Activated CD8-positive, alpha-beta T cell treated with anti-CD3 and anti-CD28 coated beads for 36 hours (primary cell): ENCODE results near the gene PTPRN2. TPM values are rescaled to one million over a fixed set of nuclear protein-coding genes. Genes with fewer than 3 reads are reported as not detected.

ENCODE experiments used
- ATAC-seq: fragments of 200-7000 bp; cut with Tn5 transposase; one replicate; pipeline ENCODE4 v1.10.0; 2021; ENCODE audit warnings: mild to moderate bottlenecking, moderate library complexity
- CTCF ChIA-PET: fragments of 350-600 bp; sonication (Branson Sonifier 250); formaldehyde crosslinking; loops from one replicate; lab custom pipeline; 2021; ENCODE audit warnings: antibody characterized with exemption; lab: Charles Lee
- POLR2A ChIA-PET: fragments of 350-600 bp; sonication (Branson Sonifier 250); formaldehyde crosslinking; loops from one replicate; lab custom pipeline; 2021; ENCODE audit warnings: antibody characterized with exemption; lab: Charles Lee
- DNase-seq: peaks from one replicate; pipeline ENCODE4 v3.0.0-alpha.2; 2020
- H3K27ac Mint-ChIP-seq: one replicate; pipeline ENCODE4 v1.8.0; 2021; ENCODE audit warnings: mild to moderate bottlenecking, mixed read lengths
- H3K27me3 Mint-ChIP-seq: one replicate; pipeline ENCODE4 v1.8.0; 2021; ENCODE audit warnings: mixed read lengths
- H3K36me3 Mint-ChIP-seq: one replicate; pipeline ENCODE4 v1.8.0; 2021; ENCODE audit warnings: low read depth, mixed read lengths
- H3K4me1 Mint-ChIP-seq: one replicate; pipeline ENCODE4 v1.8.0; 2021; ENCODE audit warnings: low read depth, mixed read lengths
- H3K4me3 Mint-ChIP-seq: one replicate; pipeline ENCODE4 v1.8.0; 2021; ENCODE audit warnings: mild to moderate bottlenecking, moderate library complexity, mixed read lengths
- H3K9me3 Mint-ChIP-seq: one replicate; pipeline ENCODE4 v1.8.0; 2021; ENCODE audit warnings: mixed read lengths
- CTCF ChIP-seq: fragments of 200-600 bp; IDR thresholded peaks from one replicate; pipeline ENCODE4 v1.8.0; 2022; ENCODE audit warnings: antibody characterized with exemption, mild to moderate bottlenecking
- intact Hi-C: fragments of 100-400 bp; cut with micrococcal nuclease; formaldehyde crosslinking; loops from one replicate; pipeline ENCODE4 v1.10.0; 2022
- total RNA-seq, 2 experiments: library from RNA; stranded (reverse); gene quantifications; one replicate each; pipeline ENCODE4 v1.2.3, GENCODE V29; 2021

Gene PTPRN2
- total RNA-seq, 2 experiments from 2014 or later = 0.49 to 0.65 TPM

GRCh38 chr7:158014976-158015375, 572.6 kb downstream of the PTPRN2 start:
- DNase-seq (no peak), ATAC-seq (no peak)
- no peaks in the 10 kb centered on the region for H3K27me3 Mint-ChIP-seq
- peaks cover 9% of the 10 kb centered on the region for H3K4me1 Mint-ChIP-seq
- no peak overlapping the region for H3K4me3 Mint-ChIP-seq
- intact Hi-C loops = no loop called here
- CTCF ChIA-PET = no interaction called here
- no peak overlapping the region for H3K27ac Mint-ChIP-seq
- no peaks in the 10 kb centered on the region for H3K9me3 Mint-ChIP-seq
- POLR2A ChIA-PET = no interaction called here
- H3K36me3 Mint-ChIP-seq = no peaks in the 10 kb centered on the region
- no peak for TF ChIP-seq CTCF

GRCh38 chr7:158013085-158013668, 574.4 kb downstream of the PTPRN2 start:
- TF ChIP-seq CTCF = no peak
- DNase-seq = no peak
- Mint-ChIP-seq H3K27me3 (no peaks in the 10 kb centered on the region), H3K36me3 (no peaks in the 10 kb centered on the region), H3K9me3 (no peaks in the 10 kb centered on the region), H3K4me3 (no peak overlapping the region), H3K27ac (no peak overlapping the region), H3K4me1 (peaks cover 9% of the 10 kb centered on the region)
- intact Hi-C loops = no loop called here
- CTCF ChIA-PET = no interaction called here
- POLR2A ChIA-PET = no interaction called here
- no peak for ATAC-seq

- no peaks in the 10 kb centered on the region for H3K27me3 Mint-ChIP-seq
- no peak overlapping the region for H3K4me3 Mint-ChIP-seq
- peaks cover 9% of the 10 kb centered on the region for H3K4me1 Mint-ChIP-seq
- ChIA-PET CTCF (no interaction called here), POLR2A (no interaction called here)
- ATAC-seq (no peak), DNase-seq (no peak)
- H3K36me3 Mint-ChIP-seq = no peaks in the 10 kb centered on the region
- TF ChIP-seq CTCF = no peak
- no peaks in the 10 kb centered on the region for H3K9me3 Mint-ChIP-seq
- H3K27ac Mint-ChIP-seq = no peak overlapping the region
- intact Hi-C loops = no loop called here
Measured at GRCh38 chr7:158011941-158012340, 575.7 kb downstream of the PTPRN2 start.

GRCh38 chr7:158010961-158011693, 576.5 kb downstream of the PTPRN2 start:
- no peak for DNase-seq
- no peaks in the 10 kb centered on the region for H3K27me3 Mint-ChIP-seq

More at GRCh38 chr7:158010961-158011693, 576.5 kb downstream of the PTPRN2 start:
- intact Hi-C loops = no loop called here
- ChIA-PET POLR2A (no interaction called here), CTCF (no interaction called here)
- Mint-ChIP-seq H3K36me3 (no peaks in the 10 kb centered on the region), H3K4me1 (peaks cover 9% of the 10 kb centered on the region), H3K4me3 (no peak overlapping the region), H3K9me3 (no peaks in the 10 kb centered on the region), H3K27ac (no peak overlapping the region)
- TF ChIP-seq CTCF = no peak
- ATAC-seq = no peak
